HEK293 (cell line): ENCODE measurements around the gene ABLIM2.
A peak's percentile ranks its signal among the peaks of the same experiment; 100 is the strongest.

ENCODE experiments used
- CTCF ChIA-PET: fragments of 350-600 bp; formaldehyde crosslinking; extraction: SDS; loops from one replicate; lab custom pipeline; 2021; ENCODE audit warnings: antibody characterized with exemption; lab: Yijun Ruan, JAX
- POLR2A ChIA-PET: fragments of 300-600 bp; formaldehyde crosslinking; extraction: SDS; loops from one replicate; lab custom pipeline; 2020; ENCODE audit warnings: antibody characterized with exemption, inconsistent platforms; lab: Yijun Ruan, JAX
- H3K27ac ChIP-seq: fragments of 200-500 bp; sonication (Bioruptor generic); 2 replicates; pipeline ENCODE4 v1.5.1; 2014; ENCODE audit warnings: low read depth, low read length, control low read depth, inconsistent platforms; ENCODE audit errors: extremely low read depth
- H3K36me3 ChIP-seq, 2 experiments: fragments of 200-500 bp in 1 of 2; sonication (Bioruptor generic) in 1 of 2; 1 replicate in 1 of 2; 2 replicates in 1 of 2; pipeline ENCODE4 v1.5.1; 2014 to 2017; ENCODE audit warnings: inconsistent platforms in 2 of 2, low read length in 2 of 2; ENCODE audit not compliant: control insufficient read depth in 2 of 2, insufficient read depth in 1 of 2
- H3K4me1 ChIP-seq: fragments of 200-500 bp; sonication (Bioruptor generic); 2 replicates; pipeline ENCODE4 v1.5.1; 2014; ENCODE audit warnings: mild to moderate bottlenecking, low read length, inconsistent platforms; ENCODE audit not compliant: control insufficient read depth, insufficient read depth
- H3K4me3 ChIP-seq: 2 replicates; pipeline ENCODE4 v1.5.1; 2011; ENCODE audit warnings: low read depth, mild to moderate bottlenecking, control low read depth, low read length, moderate library complexity
- H3K9me3 ChIP-seq: fragments of 200-500 bp; sonication (Bioruptor generic); 2 replicates; pipeline ENCODE4 v1.5.1; 2014; ENCODE audit warnings: low read depth, low read length, inconsistent platforms; ENCODE audit not compliant: control insufficient read depth, insufficient read depth
- GLI4 ChIP-seq: fragments of 450-650 bp; formaldehyde crosslinking; IDR thresholded peaks from 2 replicates; pipeline ENCODE4 v1.5.1; 2016; ENCODE audit warnings: missing biosample characterization, missing genetic modification characterization
- GLIS2 ChIP-seq: fragments of 450-650 bp; formaldehyde crosslinking; IDR thresholded peaks from 2 replicates; pipeline ENCODE4 v1.5.1; 2016; ENCODE audit warnings: missing biosample characterization, missing genetic modification characterization
- MYNN ChIP-seq: fragments of 450-650 bp; formaldehyde crosslinking; IDR thresholded peaks from 2 replicates; pipeline ENCODE4 v1.5.1; 2016; ENCODE audit warnings: missing biosample characterization, missing genetic modification characterization, borderline replicate concordance
- PRDM1 ChIP-seq: fragments of 450-650 bp; formaldehyde crosslinking; IDR thresholded peaks from 2 replicates; pipeline ENCODE4; 2016; ENCODE audit warnings: missing biosample characterization, missing genetic modification characterization
- RBAK ChIP-seq: fragments of 450-650 bp; formaldehyde crosslinking; IDR thresholded peaks from 2 replicates; pipeline ENCODE4 v1.5.1; 2016; ENCODE audit warnings: missing biosample characterization, missing genetic modification characterization
- SALL2 ChIP-seq: fragments of 450-650 bp; formaldehyde crosslinking; IDR thresholded peaks from 2 replicates; pipeline ENCODE4 v1.5.0; 2017; ENCODE audit warnings: missing biosample characterization, mild to moderate bottlenecking, missing genetic modification characterization, borderline replicate concordance
- SP7 ChIP-seq: fragments of 450-650 bp; formaldehyde crosslinking; IDR thresholded peaks from 2 replicates; pipeline ENCODE4 v1.5.1; 2016; ENCODE audit warnings: missing biosample characterization, missing genetic modification characterization
- TRIM28 ChIP-seq: IDR thresholded peaks from 2 replicates; pipeline ENCODE4 v1.6.1; 2011; ENCODE audit warnings: low read length, control low read depth, borderline replicate concordance
- WT1 ChIP-seq: fragments of 450-650 bp; formaldehyde crosslinking; IDR thresholded peaks from 2 replicates; pipeline ENCODE4 v1.5.1; 2016; ENCODE audit warnings: missing biosample characterization, missing genetic modification characterization
- ZFP69B ChIP-seq: fragments of 450-650 bp; formaldehyde crosslinking; IDR thresholded peaks from 2 replicates; pipeline ENCODE4 v1.5.1; 2016; ENCODE audit warnings: missing biosample characterization, missing genetic modification characterization
- ZIC2 ChIP-seq: fragments of 450-650 bp; formaldehyde crosslinking; IDR thresholded peaks from 2 replicates; pipeline ENCODE4 v1.5.1; 2016; ENCODE audit warnings: missing biosample characterization, missing genetic modification characterization
- ZNF155 ChIP-seq: fragments of 450-650 bp; formaldehyde crosslinking; IDR thresholded peaks from 2 replicates; pipeline ENCODE4 v1.5.1; 2016; ENCODE audit warnings: missing biosample characterization, missing genetic modification characterization
- ZNF211 ChIP-seq: fragments of 450-650 bp; formaldehyde crosslinking; IDR thresholded peaks from 2 replicates; pipeline ENCODE4 v1.5.1; 2016; ENCODE audit warnings: low read depth, missing biosample characterization, missing genetic modification characterization
- ZNF266 ChIP-seq: fragments of 450-650 bp; formaldehyde crosslinking; IDR thresholded peaks from 2 replicates; pipeline ENCODE4 v1.5.1; 2016; ENCODE audit warnings: missing biosample characterization, missing genetic modification characterization, low read depth
- ZNF501 ChIP-seq: fragments of 450-650 bp; formaldehyde crosslinking; IDR thresholded peaks from 2 replicates; pipeline ENCODE4 v1.5.1; 2016; ENCODE audit warnings: missing biosample characterization, missing genetic modification characterization
- ZNF555 ChIP-seq: fragments of 450-650 bp; formaldehyde crosslinking; conservative IDR thresholded peaks from 2 replicates; pipeline ENCODE4 v1.5.1; 2017; ENCODE audit warnings: missing biosample characterization, mild to moderate bottlenecking, missing genetic modification characterization, inconsistent platforms
- ZNF624 ChIP-seq: fragments of 450-650 bp; formaldehyde crosslinking; IDR thresholded peaks from 2 replicates; pipeline ENCODE4 v1.5.1; 2017; ENCODE audit warnings: missing biosample characterization, missing genetic modification characterization
- ZSCAN16 ChIP-seq: fragments of 450-650 bp; formaldehyde crosslinking; IDR thresholded peaks from 2 replicates; pipeline ENCODE4 v1.5.1; 2016; ENCODE audit warnings: missing biosample characterization, missing genetic modification characterization
- TF ChIP-seq, protein P1 (sequence below): fragments of 450-650 bp; IDR thresholded peaks from 2 replicates; pipeline ENCODE4 v1.5.1; 2018; ENCODE audit warnings: missing biosample characterization, missing genetic modification characterization
- TF ChIP-seq, protein P2 (sequence below): sonication (generic); formaldehyde crosslinking; IDR thresholded peaks from 2 replicates; pipeline ENCODE4 v1.8.1; 2022; ENCODE audit warnings: mild to moderate bottlenecking, moderate library complexity, missing genetic modification reagents
- TF ChIP-seq, protein P3 (sequence below): fragments of 450-650 bp; formaldehyde crosslinking; IDR thresholded peaks from 2 replicates; pipeline ENCODE4 v1.5.1; 2016; ENCODE audit warnings: missing biosample characterization, missing genetic modification characterization, borderline replicate concordance

ABLIM2 gene

DNA sequence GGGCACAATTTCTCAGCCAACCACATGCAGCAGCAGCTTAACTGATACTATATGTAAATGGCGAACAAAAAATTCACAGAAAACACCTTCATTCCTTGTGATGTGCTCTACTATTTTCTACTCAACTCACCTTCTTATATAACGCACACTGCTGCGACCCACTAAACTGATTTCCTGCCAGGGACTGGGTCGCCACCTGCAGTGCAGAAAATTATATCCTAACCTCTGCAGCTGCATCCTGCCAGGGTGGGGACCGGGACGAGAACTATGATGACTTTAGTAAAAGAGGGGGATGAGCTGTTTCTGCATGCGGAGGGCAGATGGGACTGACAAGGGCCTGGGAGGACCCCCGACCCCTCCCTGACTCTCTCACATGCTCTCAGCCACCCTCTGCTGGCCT, 27.4 kb downstream of the ABLIM2 start:
- Histone ChIP-seq H3K4me3 (no peak overlapping the region), H3K36me3 (no peaks in the 10 kb centered on the region), H3K9me3 (no peaks in the 10 kb centered on the region), H3K27ac (no peak overlapping the region), H3K4me1 (no peaks in the 10 kb centered on the region)
- TF ChIP-seq ZNF624 = no peak
- no peak for TF ChIP-seq ZSCAN16 (tag by site-specific recombination)
- no peak for TF ChIP-seq TRIM28
- TF ChIP-seq SP7 = no peak
- TF ChIP-seq MYNN (tag by site-specific recombination) = no peak
- TF ChIP-seq ZNF501 (tag by site-specific recombination) = no peak
- TF ChIP-seq, protein P1, sequence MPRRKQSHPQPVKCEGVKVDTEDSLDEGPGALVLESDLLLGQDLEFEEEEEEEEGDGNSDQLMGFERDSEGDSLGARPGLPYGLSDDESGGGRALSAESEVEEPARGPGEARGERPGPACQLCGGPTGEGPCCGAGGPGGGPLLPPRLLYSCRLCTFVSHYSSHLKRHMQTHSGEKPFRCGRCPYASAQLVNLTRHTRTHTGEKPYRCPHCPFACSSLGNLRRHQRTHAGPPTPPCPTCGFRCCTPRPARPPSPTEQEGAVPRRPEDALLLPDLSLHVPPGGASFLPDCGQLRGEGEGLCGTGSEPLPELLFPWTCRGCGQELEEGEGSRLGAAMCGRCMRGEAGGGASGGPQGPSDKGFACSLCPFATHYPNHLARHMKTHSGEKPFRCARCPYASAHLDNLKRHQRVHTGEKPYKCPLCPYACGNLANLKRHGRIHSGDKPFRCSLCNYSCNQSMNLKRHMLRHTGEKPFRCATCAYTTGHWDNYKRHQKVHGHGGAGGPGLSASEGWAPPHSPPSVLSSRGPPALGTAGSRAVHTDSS (tag by site-specific recombination) = no peak
- ChIA-PET CTCF (interaction anchor here (0.5 to 0.6 kb wide), 2 partner anchors 210 to 795 kb away, joined by 3 read pairs; no protein-coding TSS in a partner anchor), POLR2A (no interaction called here)

DNA sequence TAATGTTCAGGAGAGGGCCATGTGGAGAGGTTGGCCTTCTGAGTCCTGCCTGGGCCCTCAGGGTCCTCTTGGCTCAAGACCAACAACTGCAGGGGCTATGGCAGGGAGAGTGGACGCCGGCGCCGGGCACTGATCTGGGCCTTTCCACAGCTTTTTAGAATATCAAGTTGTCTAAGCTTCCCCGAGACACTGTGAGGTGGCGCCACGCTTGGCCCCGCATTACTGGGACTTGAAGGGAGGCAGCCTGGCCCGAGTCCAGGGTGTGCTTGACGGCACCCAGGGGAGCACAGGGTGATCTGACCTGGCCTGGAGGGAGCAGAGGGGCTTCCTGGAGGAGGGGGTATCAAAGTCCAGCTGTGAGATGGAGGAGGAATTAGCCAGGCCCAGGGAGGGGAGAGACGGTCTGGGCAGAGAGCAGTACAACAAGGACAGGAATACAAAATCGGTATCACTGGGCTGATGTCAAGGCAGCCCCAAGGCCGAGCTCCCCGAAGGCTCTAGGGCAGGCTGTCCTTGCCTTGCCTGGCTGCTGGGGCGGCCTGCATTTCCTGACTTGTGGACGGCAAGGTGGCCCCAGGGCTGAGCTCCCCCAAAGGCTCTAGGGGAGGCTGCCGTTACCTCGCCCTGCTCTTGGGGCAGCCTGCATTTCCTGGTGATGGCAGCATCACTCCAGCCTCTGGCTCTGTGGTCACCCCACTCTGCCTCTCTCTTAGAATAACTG, 28.1 kb downstream of the ABLIM2 start:
- Histone ChIP-seq H3K9me3 (no peaks in the 10 kb centered on the region), H3K27ac (no peak overlapping the region), H3K36me3 (no peaks in the 10 kb centered on the region), H3K4me3 (no peak overlapping the region), H3K4me1 (no peaks in the 10 kb centered on the region)
- ChIA-PET CTCF (interaction anchor here (0.5 to 0.6 kb wide), 2 partner anchors 210 to 795 kb away, joined by 3 read pairs; no protein-coding TSS in a partner anchor), POLR2A (no interaction called here)
- no peak for TF ChIP-seq SALL2 (tag by site-specific recombination)
- no peak for TF ChIP-seq ZNF266 (tag by site-specific recombination)
- no peak for TF ChIP-seq RBAK (tag by site-specific recombination)
- TF ChIP-seq, protein P2, sequence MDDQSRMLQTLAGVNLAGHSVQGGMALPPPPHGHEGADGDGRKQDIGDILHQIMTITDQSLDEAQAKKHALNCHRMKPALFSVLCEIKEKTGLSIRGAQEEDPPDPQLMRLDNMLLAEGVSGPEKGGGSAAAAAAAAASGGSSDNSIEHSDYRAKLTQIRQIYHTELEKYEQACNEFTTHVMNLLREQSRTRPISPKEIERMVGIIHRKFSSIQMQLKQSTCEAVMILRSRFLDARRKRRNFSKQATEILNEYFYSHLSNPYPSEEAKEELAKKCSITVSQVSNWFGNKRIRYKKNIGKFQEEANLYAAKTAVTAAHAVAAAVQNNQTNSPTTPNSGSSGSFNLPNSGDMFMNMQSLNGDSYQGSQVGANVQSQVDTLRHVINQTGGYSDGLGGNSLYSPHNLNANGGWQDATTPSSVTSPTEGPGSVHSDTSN = no peak
- TF ChIP-seq GLIS2 (tag by site-specific recombination) = no peak
- TF ChIP-seq ZNF555 (tag by site-specific recombination) = no peak
- no peak for TF ChIP-seq GLI4 (tag by site-specific recombination)
- no peak for TF ChIP-seq ZNF155 (tag by site-specific recombination)
- TF ChIP-seq, protein P3, sequence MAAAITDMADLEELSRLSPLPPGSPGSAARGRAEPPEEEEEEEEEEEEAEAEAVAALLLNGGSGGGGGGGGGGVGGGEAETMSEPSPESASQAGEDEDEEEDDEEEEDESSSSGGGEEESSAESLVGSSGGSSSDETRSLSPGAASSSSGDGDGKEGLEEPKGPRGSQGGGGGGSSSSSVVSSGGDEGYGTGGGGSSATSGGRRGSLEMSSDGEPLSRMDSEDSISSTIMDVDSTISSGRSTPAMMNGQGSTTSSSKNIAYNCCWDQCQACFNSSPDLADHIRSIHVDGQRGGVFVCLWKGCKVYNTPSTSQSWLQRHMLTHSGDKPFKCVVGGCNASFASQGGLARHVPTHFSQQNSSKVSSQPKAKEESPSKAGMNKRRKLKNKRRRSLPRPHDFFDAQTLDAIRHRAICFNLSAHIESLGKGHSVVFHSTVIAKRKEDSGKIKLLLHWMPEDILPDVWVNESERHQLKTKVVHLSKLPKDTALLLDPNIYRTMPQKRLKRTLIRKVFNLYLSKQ (tag by site-specific recombination) = no peak
- no peak for TF ChIP-seq SP7
- TF ChIP-seq ZNF211 = no peak
- TF ChIP-seq WT1 (tag by site-specific recombination) = no peak
- TF ChIP-seq ZFP69B (tag by site-specific recombination) = no peak

DNA sequence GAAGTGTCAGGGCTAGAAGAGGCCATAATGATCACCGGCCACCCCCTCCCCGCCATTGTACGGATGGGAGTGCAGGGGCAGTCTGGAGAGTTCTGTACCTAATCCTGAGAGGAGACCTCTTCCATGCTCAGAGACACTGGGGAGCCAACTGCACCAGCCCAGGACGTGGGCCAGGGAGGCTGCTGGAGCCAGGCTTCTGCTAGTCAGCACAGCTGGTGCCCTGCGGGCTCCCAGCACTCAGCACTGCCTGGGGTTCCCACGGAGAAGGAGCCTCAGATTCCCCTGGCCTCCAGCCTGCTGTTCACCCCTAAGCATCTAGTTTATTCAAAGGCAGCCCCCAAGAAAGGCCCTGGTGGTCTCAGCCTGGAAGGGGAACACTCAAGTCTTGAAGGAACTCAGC, 28.8 kb downstream of the ABLIM2 start:
- no peaks in the 10 kb centered on the region for H3K36me3 ChIP-seq
- POLR2A ChIA-PET = no interaction called here
- H3K9me3 ChIP-seq = no peaks in the 10 kb centered on the region
- no peak overlapping the region for H3K4me3 ChIP-seq
- CTCF ChIA-PET = no interaction called here
- no peaks in the 10 kb centered on the region for H3K4me1 ChIP-seq
- TF ChIP-seq PRDM1 (tag by site-specific recombination) = no peak
- TF ChIP-seq ZIC2 (tag by site-specific recombination) = peak; percentile 60
- no peak overlapping the region for H3K27ac ChIP-seq
